ENCODE data around the gene RSL24D1.

Gene RSL24D1

DNA sequence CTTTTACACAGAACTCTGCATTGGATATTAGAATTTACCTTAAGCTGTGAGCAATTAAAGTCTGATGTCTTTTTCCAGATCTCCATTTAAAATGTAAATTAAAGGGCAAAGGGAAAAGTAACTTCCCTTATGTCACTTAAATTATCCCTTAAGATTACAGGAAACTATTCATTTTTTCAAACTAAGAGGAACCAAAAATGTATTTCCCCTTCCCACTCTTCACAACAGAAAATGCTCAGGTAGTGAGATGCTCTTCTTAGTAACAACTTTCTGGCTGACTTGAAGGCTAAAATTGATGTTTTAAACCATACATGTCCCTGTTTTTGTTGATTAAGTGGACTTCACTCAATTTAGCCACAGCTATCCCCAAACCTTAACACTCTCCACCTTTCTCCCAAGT, 17.6 kb downstream of the RSL24D1 start:
- no peak for TF ChIP-seq CTCF (IDR thresholded peaks at IDR 0.05)

DNA sequence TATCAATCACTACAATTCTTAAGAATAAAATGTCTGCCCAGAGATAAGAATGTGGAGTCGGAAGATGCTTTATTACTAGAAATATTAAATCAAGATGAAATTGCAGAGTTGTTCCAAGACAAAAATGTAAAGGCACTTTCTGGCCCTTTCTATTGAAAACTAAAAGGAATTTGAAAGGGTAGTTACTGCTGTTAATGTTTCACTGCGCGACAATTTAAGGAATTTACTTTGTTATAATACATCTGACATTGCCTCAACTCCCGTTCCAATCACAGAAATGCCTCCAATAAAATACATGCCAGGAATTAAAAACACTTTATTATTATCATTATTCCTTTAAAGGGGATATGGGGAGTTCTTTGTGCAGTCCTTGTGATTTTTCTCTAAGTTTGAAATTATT, 26.4 kb downstream of the RSL24D1 start:
- TF ChIP-seq CTCF (IDR thresholded peaks at IDR 0.05): no peak

DNA sequence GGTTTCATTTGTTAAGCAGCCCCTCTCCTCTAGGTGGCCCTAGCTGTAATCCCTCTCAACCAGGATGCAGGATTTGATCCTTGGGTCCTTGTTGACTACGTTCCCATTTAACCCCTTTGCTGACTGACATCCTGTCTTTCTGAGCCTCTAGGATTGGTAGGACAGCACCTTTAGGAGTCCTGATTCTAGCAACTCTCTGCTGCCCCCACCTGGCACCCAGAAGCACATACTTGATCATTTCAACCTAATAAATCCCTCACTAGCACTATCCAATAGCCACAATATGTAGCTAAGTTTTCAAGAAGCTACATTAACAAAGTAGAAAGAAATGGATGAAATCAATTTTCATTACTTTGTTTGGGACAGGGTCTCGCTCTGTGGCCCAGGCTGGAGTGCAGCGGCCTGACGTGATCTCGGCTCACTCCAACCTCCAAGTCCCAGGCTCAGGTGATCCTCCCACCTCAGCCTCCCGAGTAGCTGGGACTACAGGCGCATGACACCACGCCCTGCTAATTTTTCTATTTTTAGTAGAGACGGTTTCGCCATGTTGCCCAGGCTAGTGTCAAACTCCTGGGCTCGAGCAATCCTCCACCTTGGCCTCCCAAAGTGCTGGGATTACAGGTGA, 28.3 kb downstream of the RSL24D1 start:
- TF ChIP-seq CTCF (IDR thresholded peaks at IDR 0.05): peak; percentile 88

DNA sequence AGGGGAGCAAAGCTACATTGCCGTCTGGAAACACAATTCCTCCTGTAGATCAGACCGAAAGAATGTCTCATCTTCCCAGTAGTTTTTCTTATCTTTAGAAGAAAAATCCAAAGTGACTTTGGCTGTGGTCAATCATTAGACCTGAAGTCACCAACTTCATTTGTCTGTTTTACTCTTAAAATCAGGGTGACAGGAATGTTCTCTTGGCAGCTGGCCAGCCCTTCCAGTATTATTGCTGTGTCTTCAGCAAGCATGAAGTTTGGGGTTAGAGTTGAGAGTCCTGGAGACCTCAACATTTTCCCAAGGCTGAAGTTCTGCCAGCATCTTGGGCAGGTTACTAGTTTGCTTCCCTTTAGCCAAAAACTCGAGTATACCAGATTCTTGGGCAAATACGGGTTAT, 32.5 kb downstream of the RSL24D1 start:
- TF ChIP-seq CTCF (IDR thresholded peaks at IDR 0.05): no peak

DNA sequence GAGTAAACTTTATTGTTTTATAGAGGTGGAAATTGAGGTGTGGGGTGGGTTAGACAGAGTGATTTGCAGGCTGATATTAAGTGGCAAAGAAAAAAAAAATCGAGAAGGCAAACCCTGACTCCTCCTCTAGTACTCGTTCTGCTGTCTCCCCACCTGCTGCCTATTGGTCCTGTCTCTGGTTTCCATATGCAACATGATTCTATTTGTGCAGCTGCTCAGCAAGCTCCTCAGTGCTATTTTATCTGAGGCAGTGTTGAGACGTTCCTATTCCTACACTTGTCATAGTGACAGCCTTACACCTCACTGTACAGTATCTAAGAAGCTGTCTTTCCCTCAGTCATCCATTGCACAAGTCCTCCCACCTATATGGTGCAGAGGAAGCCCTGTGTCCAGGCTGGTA, 45.1 kb downstream of the RSL24D1 start:
- TF ChIP-seq CTCF (IDR thresholded peaks at IDR 0.05): no peak

DNA sequence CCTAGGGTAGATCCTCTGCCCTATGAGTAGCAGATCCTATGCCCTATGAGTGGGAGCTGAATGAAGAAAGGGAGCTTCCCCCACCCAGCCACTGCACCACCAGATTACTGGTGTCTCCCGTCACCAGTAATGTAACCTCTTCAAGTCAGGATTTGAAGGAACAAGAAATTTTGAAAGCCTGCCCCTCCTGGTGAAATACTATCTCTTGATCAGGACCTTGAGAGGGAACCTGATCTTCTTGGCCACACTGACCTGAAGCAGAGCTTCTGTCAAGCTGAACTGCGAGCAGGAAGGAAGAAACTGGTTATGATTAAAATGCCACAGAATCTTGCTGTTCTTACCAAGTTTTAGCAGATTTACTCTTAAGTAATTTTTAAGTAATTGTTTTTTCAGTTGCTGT, 62.8 kb downstream of the RSL24D1 start:
- no peak for TF ChIP-seq CTCF (IDR thresholded peaks at IDR 0.05)

DNA sequence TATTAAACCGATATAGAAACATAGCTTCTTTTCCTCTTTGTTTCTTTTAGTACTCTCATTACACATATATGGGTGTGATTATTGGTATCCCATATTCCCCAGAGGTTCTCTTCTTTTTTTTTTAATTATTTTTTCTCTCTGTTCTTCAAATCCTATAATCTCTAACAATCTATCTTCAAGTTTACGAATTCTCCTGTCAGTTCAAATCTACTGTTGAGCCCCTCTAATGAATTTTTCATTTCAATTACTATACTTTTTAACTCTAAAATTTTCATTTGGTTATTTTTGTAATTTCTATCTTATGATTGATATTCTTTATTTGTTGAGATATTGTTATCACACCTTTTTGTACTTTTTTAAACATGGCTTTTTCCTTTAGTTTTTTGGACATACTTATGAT, 64.1 kb downstream of the RSL24D1 start:
- TF ChIP-seq CTCF (IDR thresholded peaks at IDR 0.05): no peak

Data from LNCAP (cell line).